GM18870 (cell line): ENCODE measurements around the gene SNX30.
A peak's percentile ranks its signal among the peaks of the same experiment; 100 is the strongest.
"Not testable (repeated sequence)": the region's sequence is repeated elsewhere in the genome, so short reads cannot be mapped to it uniquely, and the experiment has no call there.

Experiments
- ATAC-seq: cut with Tn5 transposase; IDR thresholded peaks from one replicate; pipeline ENCODE4 v1.9.1; 2021; ENCODE audit warnings: moderate library complexity; ENCODE audit not compliant: unreplicated experiment

The SNX30 gene

GRCh38 chr9:112750016-112750763 lies at the start of gene SNX30:
Gene SNX30, plus strand, starts transcription at chr9:112750760. Its CDS starts 242 bp downstream, at chr9:112751002.
- peak; percentile 44 for ATAC-seq

GRCh38 chr9:112703304-112703703 lies 47.3 kb upstream of the SNX30 start:
- no peak for ATAC-seq

- ATAC-seq: no peak
Observed at GRCh38 chr9:112705768-112706427, 44.7 kb upstream of the SNX30 start.

- no peak for ATAC-seq
Observed at GRCh38 chr9:112711050-112711689, 39.4 kb upstream of the SNX30 start.

- ATAC-seq: no peak
Observed at GRCh38 chr9:112712678-112713077, 37.9 kb upstream of the SNX30 start.

- ATAC-seq: peak; percentile 78
Observed at GRCh38 chr9:112717661-112718331, 32.8 kb upstream of the SNX30 start, which contains the start of gene INIP. Gene INIP, minus strand, starts transcription at chr9:112718117. Its CDS starts 1,632 bp downstream, at chr9:112716485.

- no peak for ATAC-seq
Observed at GRCh38 chr9:112719241-112719691, 31.3 kb upstream of the SNX30 start.

- ATAC-seq: no peak
Observed at GRCh38 chr9:112719696-112720095, 30.9 kb upstream of the SNX30 start.

- no peak for ATAC-seq
Observed at GRCh38 chr9:112720113-112720780, 30.3 kb upstream of the SNX30 start.

GRCh38 chr9:112722749-112723148 lies 27.8 kb upstream of the SNX30 start:
- not testable (repeated sequence) for ATAC-seq

GRCh38 chr9:112725961-112726360 lies 24.6 kb upstream of the SNX30 start:
- no peak for ATAC-seq

GRCh38 chr9:112726428-112726827 lies 24.1 kb upstream of the SNX30 start:
- no peak for ATAC-seq

GRCh38 chr9:112728401-112728800 lies 22.2 kb upstream of the SNX30 start:
- ATAC-seq: no peak

GRCh38 chr9:112731971-112732370 lies 18.6 kb upstream of the SNX30 start:
- no peak for ATAC-seq

- ATAC-seq: no peak
Observed at GRCh38 chr9:112734892-112735291, 15.7 kb upstream of the SNX30 start.

- ATAC-seq: no peak
Observed at GRCh38 chr9:112743216-112743836, 7.2 kb upstream of the SNX30 start.

- no peak for ATAC-seq
Observed at GRCh38 chr9:112744177-112744576, 6.4 kb upstream of the SNX30 start.

GRCh38 chr9:112747094-112747493 lies 3.5 kb upstream of the SNX30 start:
- ATAC-seq: no peak

GRCh38 chr9:112750764-112751055 lies 150 bp downstream of the SNX30 start:
- ATAC-seq: no peak

- peak; percentile 40 for ATAC-seq
Observed at GRCh38 chr9:112751056-112751795, 666 bp downstream of the SNX30 start.
